PC-3 (cell line): ENCODE results near the gene SH3GL2. TPM values are rescaled to one million over a fixed set of nuclear protein-coding genes. Genes with fewer than 3 reads are reported as not detected.
A peak's percentile ranks its signal among the peaks of the same experiment; 100 is the strongest.

Experiments used
- ATAC-seq: fragments of 200-7000 bp; cut with Tn5 transposase; 2 replicates; pipeline ENCODE4 v1.9.1; 2020; ENCODE audit warnings: mild to moderate bottlenecking, moderate library complexity
- BruUV-seq: library from RNA; stranded (reverse); fragments of 400-500 nt; replicated peaks from 2 replicates; lab custom pipeline; 2021; lab: Mats Ljungman, UMichigan
- CTCF ChIA-PET: fragments of 300-600 bp; sonication (Branson Sonifier 250); formaldehyde crosslinking; loops from one replicate; lab custom pipeline; 2022; ENCODE audit warnings: antibody characterized with exemption; lab: Charles Lee
- POLR2A ChIA-PET: fragments of 300-600 bp; sonication (Branson Sonifier 250); formaldehyde crosslinking; loops from one replicate; lab custom pipeline; 2022; ENCODE audit warnings: antibody characterized with exemption; ENCODE audit not compliant: unreplicated experiment; lab: Charles Lee
- DNase-seq: peaks from one replicate; pipeline ENCODE4 v3.0.0-alpha.2; 2015
- H2AFZ ChIP-seq: fragments of 300-600 bp; sonication (generic); 2 replicates; pipeline ENCODE4 v1.6.0; 2016; ENCODE audit warnings: antibody characterized with exemption, low read length
- H3F3A ChIP-seq: fragments of 300-600 bp; sonication (generic); one replicate; pipeline ENCODE4 v1.6.0; 2017; ENCODE audit warnings: antibody characterized with exemption, low read length, control low read depth, mild to moderate bottlenecking; ENCODE audit not compliant: unreplicated experiment
- H3K27ac ChIP-seq: fragments of 300-600 bp; sonication (generic); 2 replicates; pipeline ENCODE4 v1.5.1; 2016; ENCODE audit warnings: mild to moderate bottlenecking, low read length
- H3K27me3 ChIP-seq: fragments of 300-600 bp; sonication (generic); 2 replicates; pipeline ENCODE4 v1.6.1; 2016; ENCODE audit warnings: low read length, mixed read lengths
- H3K36me3 ChIP-seq: fragments of 300-600 bp; sonication (generic); 2 replicates; pipeline ENCODE4 v1.6.1; 2016; ENCODE audit warnings: low read depth, mixed run types, low read length, mixed read lengths
- H3K4me1 ChIP-seq: fragments of 300-600 bp; sonication (generic); 2 replicates; pipeline ENCODE4 v1.5.1; 2016; ENCODE audit warnings: low read length; ENCODE audit not compliant: insufficient read depth
- H3K4me2 ChIP-seq: fragments of 300-600 bp; sonication (generic); 2 replicates; pipeline ENCODE4 v1.6.0; 2016; ENCODE audit warnings: low read length
- H3K4me3 ChIP-seq: fragments of 300-600 bp; sonication (generic); 2 replicates; pipeline ENCODE4 v1.5.1; 2016; ENCODE audit warnings: mild to moderate bottlenecking, low read length, mixed read lengths
- H3K79me2 ChIP-seq: fragments of 300-600 bp; sonication (generic); 2 replicates; pipeline ENCODE4 v1.6.1; 2017; ENCODE audit warnings: low read length, mixed read lengths
- H3K9ac ChIP-seq: fragments of 300-600 bp; sonication (generic); 2 replicates; pipeline ENCODE4 v1.6.0; 2016; ENCODE audit warnings: mild to moderate bottlenecking, low read length
- H3K9me2 ChIP-seq: fragments of 300-600 bp; sonication (generic); replicated peaks from 2 replicates; pipeline ENCODE4 v1.6.1; 2016; ENCODE audit warnings: mixed run types, low read length, mixed read lengths
- H3K9me3 ChIP-seq: fragments of 300-600 bp; sonication (generic); 2 replicates; pipeline ENCODE4 v1.6.1; 2016; ENCODE audit warnings: low read length, mixed read lengths
- H4K20me1 ChIP-seq: fragments of 300-600 bp; sonication (generic); 2 replicates; pipeline ENCODE4 v1.6.1; 2016; ENCODE audit warnings: low read length, mixed read lengths
- CTCF ChIP-seq: fragments of 300-600 bp; sonication (generic); conservative IDR thresholded peaks from 2 replicates; pipeline ENCODE4 v1.5.1; 2017; ENCODE audit warnings: antibody characterized with exemption, low read depth, mild to moderate bottlenecking, low read length
- EZH2 ChIP-seq: fragments of 300-600 bp; sonication (generic); IDR thresholded peaks from one replicate; pipeline ENCODE4 v1.6.1; 2017; ENCODE audit warnings: antibody characterized with exemption, mild to moderate bottlenecking, low read length; ENCODE audit not compliant: unreplicated experiment
- EZH2phosphoT487 ChIP-seq: fragments of 300-600 bp; sonication (generic); IDR thresholded peaks from 2 replicates; pipeline ENCODE4 v1.6.1; 2018; ENCODE audit warnings: mild to moderate bottlenecking, antibody characterized with exemption, low read length, borderline replicate concordance
- intact Hi-C: fragments of 100-400 bp; cut with micrococcal nuclease; formaldehyde crosslinking; loops from 2 replicates; pipeline ENCODE4 v1.9.0; 2023
- total RNA-seq: library from RNA; depleted of rRNA; stranded (reverse); fragments of >200 nt; gene quantifications from 2 replicates; pipeline ENCODE4 v1.2.3, GENCODE V29; 2014

SH3GL2 gene
- total RNA-seq, 1 experiment from 2014 or later = 2.9 TPM

- TF ChIP-seq CTCF (no peak), EZH2phosphoT487 (no peak)
- no peak for ATAC-seq
- H3K27ac ChIP-seq = no peak overlapping the region
- no peaks in the 10 kb centered on the region for H3F3A ChIP-seq
- no peaks in the 10 kb centered on the region for H3K9me2 ChIP-seq
- no peaks in the 10 kb centered on the region for H3K79me2 ChIP-seq
- no peak for DNase-seq
- no peak overlapping the region for H2AFZ ChIP-seq
- H3K27me3 ChIP-seq = no peaks in the 10 kb centered on the region
- no peaks in the 10 kb centered on the region for H3K36me3 ChIP-seq
- H4K20me1 ChIP-seq = no peaks in the 10 kb centered on the region
- H3K9me3 ChIP-seq = no peaks in the 10 kb centered on the region
- no peak overlapping the region for H3K4me2 ChIP-seq
- BruUV-seq = no TSS peak
- POLR2A ChIA-PET = interaction anchor here (0.6 kb wide), 1 partner anchor 226 kb away, joined by 3 read pairs; no protein-coding TSS in a partner anchor
- no peak overlapping the region for H3K4me3 ChIP-seq
- CTCF ChIA-PET = no interaction called here
- H3K9ac ChIP-seq = no peak overlapping the region
- peaks cover 17% of the 10 kb centered on the region for H3K4me1 ChIP-seq
- intact Hi-C loops = no loop called here
Observed at GRCh38 chr9:17731308-17731707, 152.4 kb downstream of the SH3GL2 start.

- TF ChIP-seq CTCF (no peak), EZH2 (no peak), EZH2phosphoT487 (no peak)
- no peaks in the 10 kb centered on the region for H3K36me3 ChIP-seq
- POLR2A ChIA-PET = no interaction called here
Observed at GRCh38 chr9:17734674-17735073, 155.8 kb downstream of the SH3GL2 start.

GRCh38 chr9:17735859-17736258 lies 157.0 kb downstream of the SH3GL2 start:
- Histone ChIP-seq H3K4me2 (no peak overlapping the region), H3F3A (no peaks in the 10 kb centered on the region), H3K27ac (no peak overlapping the region), H3K9me2 (no peaks in the 10 kb centered on the region), H3K36me3 (no peaks in the 10 kb centered on the region), H4K20me1 (no peaks in the 10 kb centered on the region), H3K79me2 (no peaks in the 10 kb centered on the region), H3K4me1 (peaks cover 17% of the 10 kb centered on the region), H2AFZ (no peak overlapping the region), H3K27me3 (no peaks in the 10 kb centered on the region), H3K4me3 (no peak overlapping the region), H3K9me3 (no peaks in the 10 kb centered on the region), H3K9ac (no peak overlapping the region)
- DNase-seq (no peak), ATAC-seq (no peak)
- intact Hi-C loops = no loop called here
- CTCF ChIA-PET = no interaction called here
- no peak for TF ChIP-seq CTCF
- no peak for TF ChIP-seq EZH2phosphoT487
- TF ChIP-seq EZH2 = no peak
- POLR2A ChIA-PET = interaction anchor here (0.5 kb wide), 1 partner anchor 89 kb away, joined by 5 read pairs; no protein-coding TSS in a partner anchor
- BruUV-seq = no TSS peak

More at GRCh38 chr9:17734674-17735073, 155.8 kb downstream of the SH3GL2 start:
- H4K20me1 ChIP-seq = no peaks in the 10 kb centered on the region
- H3K4me2 ChIP-seq = peak overlapping the region; percentile 57; the same call in 1 of the 2 replicates
- BruUV-seq = no TSS peak
- CTCF ChIA-PET = no interaction called here
- no peaks in the 10 kb centered on the region for H3F3A ChIP-seq
- H2AFZ ChIP-seq = no peak overlapping the region
- H3K79me2 ChIP-seq = no peaks in the 10 kb centered on the region
- H3K27me3 ChIP-seq = no peaks in the 10 kb centered on the region
- H3K4me1 ChIP-seq = peaks cover 17% of the 10 kb centered on the region
- intact Hi-C loops = no loop called here
- H3K9me3 ChIP-seq = no peaks in the 10 kb centered on the region
- H3K27ac ChIP-seq = peak overlapping the region; percentile 45
- H3K9ac ChIP-seq = no peak overlapping the region
- no peak overlapping the region for H3K4me3 ChIP-seq
- DNase-seq (peak; percentile 75), ATAC-seq (peak; percentile 95)
- no peaks in the 10 kb centered on the region for H3K9me2 ChIP-seq
